Measurements from ENCODE around the gene ZFYVE27.

DNA sequence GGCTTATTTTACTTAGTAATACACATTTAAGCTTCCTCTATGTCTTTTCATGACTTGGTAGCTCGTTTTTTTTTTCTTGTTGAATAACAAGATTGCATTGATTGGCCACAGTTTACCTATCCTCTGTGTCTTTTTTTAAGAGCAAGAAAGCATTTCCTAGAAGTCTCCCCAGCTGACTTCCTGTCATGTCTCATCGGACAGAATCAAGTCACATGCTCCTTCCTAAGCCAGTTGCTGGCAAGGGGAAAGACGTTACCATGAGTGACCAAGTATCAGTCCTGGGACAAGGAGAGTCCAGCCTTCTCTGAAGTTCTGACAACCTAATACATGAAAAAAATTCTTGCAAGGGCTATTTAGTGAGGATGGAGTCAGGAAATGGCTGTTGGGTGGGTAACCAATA lies 59.7 kb downstream of the ZFYVE27 start:
- TF ChIP-seq POLR2A (IDR thresholded peaks at IDR 0.05) (no peak), CTCF (IDR thresholded peaks at IDR 0.05) (no peak)

All from body of pancreas (tissue), 4 donors.